Measurements from ENCODE around the gene PATL1. TPM values are rescaled to one million over a fixed set of nuclear protein-coding genes. Genes with fewer than 3 reads are reported as not detected.
"Not testable (repeated sequence)": the region's sequence is repeated elsewhere in the genome, so short reads cannot be mapped to it uniquely, and the experiment has no call there.

The PATL1 gene, protein sequence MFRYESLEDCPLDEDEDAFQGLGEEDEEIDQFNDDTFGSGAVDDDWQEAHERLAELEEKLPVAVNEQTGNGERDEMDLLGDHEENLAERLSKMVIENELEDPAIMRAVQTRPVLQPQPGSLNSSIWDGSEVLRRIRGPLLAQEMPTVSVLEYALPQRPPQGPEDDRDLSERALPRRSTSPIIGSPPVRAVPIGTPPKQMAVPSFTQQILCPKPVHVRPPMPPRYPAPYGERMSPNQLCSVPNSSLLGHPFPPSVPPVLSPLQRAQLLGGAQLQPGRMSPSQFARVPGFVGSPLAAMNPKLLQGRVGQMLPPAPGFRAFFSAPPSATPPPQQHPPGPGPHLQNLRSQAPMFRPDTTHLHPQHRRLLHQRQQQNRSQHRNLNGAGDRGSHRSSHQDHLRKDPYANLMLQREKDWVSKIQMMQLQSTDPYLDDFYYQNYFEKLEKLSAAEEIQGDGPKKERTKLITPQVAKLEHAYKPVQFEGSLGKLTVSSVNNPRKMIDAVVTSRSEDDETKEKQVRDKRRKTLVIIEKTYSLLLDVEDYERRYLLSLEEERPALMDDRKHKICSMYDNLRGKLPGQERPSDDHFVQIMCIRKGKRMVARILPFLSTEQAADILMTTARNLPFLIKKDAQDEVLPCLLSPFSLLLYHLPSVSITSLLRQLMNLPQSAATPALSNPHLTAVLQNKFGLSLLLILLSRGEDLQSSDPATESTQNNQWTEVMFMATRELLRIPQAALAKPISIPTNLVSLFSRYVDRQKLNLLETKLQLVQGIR
- total RNA-seq: 10.9 TPM
- 19.5 TPM for polyA plus RNA-seq

DNA sequence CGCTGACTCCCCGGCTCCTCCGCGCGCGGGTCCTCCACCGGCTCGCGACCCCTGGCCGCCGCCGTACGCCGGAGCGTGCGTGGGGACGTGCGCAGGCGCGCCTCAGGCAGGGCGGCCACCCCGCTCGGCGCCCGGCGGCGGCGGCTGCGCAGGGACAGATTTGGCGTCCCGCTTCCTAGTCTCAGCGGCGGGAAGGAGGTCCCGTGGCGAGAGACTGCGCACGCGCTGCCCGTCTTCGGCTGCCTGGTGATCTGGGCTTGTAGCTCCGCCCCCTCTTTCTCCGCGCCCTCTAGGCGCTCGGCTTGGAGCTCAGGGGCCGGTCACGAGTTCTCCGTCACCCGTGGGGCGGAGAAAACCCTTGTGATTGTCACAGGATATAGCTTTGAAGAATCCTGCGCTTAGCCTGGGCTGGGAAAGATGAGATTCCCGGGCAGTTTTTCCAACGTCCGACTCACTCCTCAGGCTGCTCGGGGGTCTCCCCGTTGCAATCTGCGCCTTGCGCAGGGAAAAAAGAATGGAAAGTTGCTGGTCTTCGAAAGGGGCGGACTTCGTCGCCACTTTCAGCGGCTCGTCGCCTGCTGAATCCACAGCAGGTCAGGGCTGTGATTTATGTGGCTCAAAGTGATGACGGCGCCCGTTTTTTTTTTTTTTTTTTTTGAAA, at the start of gene PATL1:
TSS of gene PATL1 (minus strand) at position 88 of the 661 bp plus-strand sequence. CDS start 142 bp downstream, outside the sequence.
- Histone ChIP-seq H3K4me1 (ENCODE audit: insufficient read depth) (no peaks in the 10 kb centered on the region), H3K27ac (ENCODE audit: low read depth) (peak within 1 kb of the TSS; percentile 98), H3K36me3 (ENCODE audit: insufficient read depth) (no peaks in the 10 kb centered on the region), H3K4me3 (ENCODE audit: low read depth, low read length) (peak within 1 kb of the TSS; percentile 99)
- DNase-seq (ENCODE audit: extremely low spot score): peak; percentile 97
- under 1% methylated on average over 68 of the region's 68 CpGs for WGBS

DNA sequence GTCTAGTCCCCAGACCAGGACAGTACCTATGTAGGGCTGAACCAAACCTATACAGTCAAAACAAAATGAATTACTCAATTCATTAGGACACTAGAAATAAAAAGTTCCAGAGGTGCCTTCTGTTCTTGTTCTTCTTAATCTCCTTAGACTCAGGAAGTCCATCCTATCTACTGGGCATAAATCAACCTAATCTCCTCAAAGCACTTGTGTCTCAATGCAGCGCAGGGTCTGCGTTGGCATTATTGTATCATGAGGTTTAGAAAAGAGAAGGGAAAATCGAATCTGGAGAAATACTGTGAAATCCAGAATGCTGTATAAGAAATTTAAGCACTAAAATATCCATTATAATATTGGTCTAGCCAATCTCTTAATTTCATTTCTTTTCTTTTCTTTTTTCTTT, 47.2 kb upstream of the PATL1 start:
- Histone ChIP-seq H3K4me1 (ENCODE audit: insufficient read depth) (no peaks in the 10 kb centered on the region), H3K27ac (ENCODE audit: low read depth) (no peak overlapping the region), H3K36me3 (ENCODE audit: insufficient read depth) (no peaks in the 10 kb centered on the region), H3K4me3 (ENCODE audit: low read depth, low read length) (no peak overlapping the region)
- WGBS: 27% methylated on average over 3 of the region's 3 CpGs
- DNase-seq (ENCODE audit: extremely low spot score): no peak

DNA sequence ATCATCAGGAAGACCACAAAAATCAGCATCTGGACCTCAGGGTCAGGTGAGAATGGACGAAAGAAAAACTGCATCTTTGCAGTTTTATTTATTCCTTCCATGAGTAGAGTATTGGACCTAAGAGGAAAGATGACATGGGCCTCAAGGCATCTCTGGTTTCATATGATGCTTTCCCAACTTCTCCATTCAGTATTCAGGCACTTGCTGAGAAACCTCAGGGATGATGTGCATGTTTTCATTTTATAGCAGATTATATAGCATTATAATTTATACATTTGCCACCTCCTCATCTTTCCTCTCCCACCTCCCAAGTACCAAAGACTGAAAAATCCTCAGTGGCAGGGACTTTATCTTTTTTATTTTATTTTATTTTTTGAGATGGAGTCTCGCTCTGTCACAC, 44.9 kb upstream of the PATL1 start, which contains the start of gene OR10V1:
TSS of gene OR10V1 (minus strand) at position 101 of the 400 bp plus-strand sequence. CDS start at position 101, 0 bp downstream.
- Histone ChIP-seq H3K4me3 (ENCODE audit: low read depth, low read length) (no peak within 1 kb of the TSS), H3K27ac (ENCODE audit: low read depth) (no peak within 1 kb of the TSS), H3K4me1 (ENCODE audit: insufficient read depth) (no peaks in the 10 kb centered on the region), H3K36me3 (ENCODE audit: insufficient read depth) (no peaks in the 10 kb centered on the region)
- WGBS: 91% methylated on average over 2 of the region's 2 CpGs
- DNase-seq (ENCODE audit: extremely low spot score): no peak

DNA sequence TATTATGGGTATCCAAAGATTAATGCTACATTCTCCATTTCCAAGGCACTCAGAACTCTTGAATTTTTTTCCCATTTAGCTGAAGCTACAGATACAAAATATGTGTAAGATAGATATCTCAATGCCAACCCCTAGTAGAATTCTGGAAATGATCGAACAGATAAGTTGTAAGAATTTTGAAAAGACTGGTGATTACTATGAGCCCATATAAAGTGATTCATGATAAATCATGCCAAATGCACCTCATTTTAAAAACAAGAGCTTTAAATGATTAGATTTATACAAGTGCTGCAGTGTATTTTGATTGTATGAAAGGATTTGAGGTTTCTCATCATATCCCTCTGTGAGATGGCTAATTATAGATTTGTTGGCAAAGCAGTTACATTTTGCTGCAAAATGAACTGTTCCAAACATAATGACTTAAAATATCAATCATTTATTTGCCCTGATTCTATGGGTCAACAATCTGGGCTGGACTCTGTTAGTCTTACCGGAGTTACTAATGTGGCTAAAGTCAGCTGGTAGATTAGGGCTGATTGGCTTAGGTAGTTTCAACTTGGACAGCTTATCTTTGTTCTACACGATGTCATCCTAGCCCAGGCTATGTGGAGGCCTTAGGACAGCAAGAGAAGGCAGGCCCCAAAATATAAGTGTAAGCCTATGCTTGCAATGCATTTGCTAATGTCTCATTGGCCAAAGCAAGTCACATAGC, 41.5 kb upstream of the PATL1 start:
- Histone ChIP-seq H3K27ac (ENCODE audit: low read depth) (no peak overlapping the region), H3K4me3 (ENCODE audit: low read depth, low read length) (no peak overlapping the region), H3K36me3 (ENCODE audit: insufficient read depth) (no peaks in the 10 kb centered on the region), H3K4me1 (ENCODE audit: insufficient read depth) (peaks cover 1% of the 10 kb centered on the region)
- 63% methylated on average over 3 of the region's 3 CpGs for WGBS
- no peak for DNase-seq (ENCODE audit: extremely low spot score)

DNA sequence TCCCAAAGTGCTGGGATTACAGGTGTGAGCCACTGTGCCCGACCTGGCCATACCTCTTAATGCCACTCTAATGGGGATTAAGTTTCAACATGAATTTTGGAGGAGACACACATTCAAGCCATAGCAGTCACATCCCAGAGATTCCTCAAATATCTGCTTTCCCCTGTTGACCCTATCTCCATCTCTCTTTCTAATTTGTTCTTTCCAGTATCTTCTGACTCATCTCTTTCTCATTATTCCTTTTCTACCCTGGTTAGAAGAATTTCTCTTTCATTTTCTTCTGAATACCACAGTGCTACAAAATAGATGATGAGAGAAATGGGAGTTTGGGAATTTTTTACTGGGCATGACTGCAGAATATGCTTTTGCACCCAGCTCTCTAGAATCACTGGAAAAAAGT, 39.7 kb upstream of the PATL1 start:
- H3K4me1 ChIP-seq (ENCODE audit: insufficient read depth): peaks cover 1% of the 10 kb centered on the region
- H3K4me3 ChIP-seq (ENCODE audit: low read depth, low read length): no peak overlapping the region
- 68% methylated on average over 1 of the region's 1 CpG for WGBS
- H3K36me3 ChIP-seq (ENCODE audit: insufficient read depth): no peaks in the 10 kb centered on the region
- H3K27ac ChIP-seq (ENCODE audit: low read depth): no peak overlapping the region
- no peak for DNase-seq (ENCODE audit: extremely low spot score)

DNA sequence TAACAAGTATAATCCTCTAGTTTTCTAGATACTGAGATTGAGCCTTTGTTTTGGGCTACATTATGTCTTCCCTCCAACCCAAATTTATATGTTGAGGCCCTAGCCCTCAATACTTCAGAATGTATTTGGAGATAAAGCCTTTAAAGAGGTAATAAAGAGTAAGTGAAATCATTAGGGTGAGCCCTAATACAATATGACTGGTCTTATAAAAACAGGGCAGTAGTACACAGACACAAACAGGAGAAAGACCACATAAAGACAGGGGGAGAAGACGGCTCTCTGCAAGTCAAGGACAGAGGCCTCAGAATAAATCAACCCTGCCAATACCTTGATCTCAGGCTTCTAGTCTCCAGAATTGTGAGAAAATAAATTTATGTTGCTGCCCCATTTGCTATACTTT, 38.5 kb upstream of the PATL1 start:
- WGBS: 46% methylated on average over 1 of the region's 1 CpG
- peaks cover 1% of the 10 kb centered on the region for H3K4me1 ChIP-seq (ENCODE audit: insufficient read depth)
- no peaks in the 10 kb centered on the region for H3K36me3 ChIP-seq (ENCODE audit: insufficient read depth)

DNA sequence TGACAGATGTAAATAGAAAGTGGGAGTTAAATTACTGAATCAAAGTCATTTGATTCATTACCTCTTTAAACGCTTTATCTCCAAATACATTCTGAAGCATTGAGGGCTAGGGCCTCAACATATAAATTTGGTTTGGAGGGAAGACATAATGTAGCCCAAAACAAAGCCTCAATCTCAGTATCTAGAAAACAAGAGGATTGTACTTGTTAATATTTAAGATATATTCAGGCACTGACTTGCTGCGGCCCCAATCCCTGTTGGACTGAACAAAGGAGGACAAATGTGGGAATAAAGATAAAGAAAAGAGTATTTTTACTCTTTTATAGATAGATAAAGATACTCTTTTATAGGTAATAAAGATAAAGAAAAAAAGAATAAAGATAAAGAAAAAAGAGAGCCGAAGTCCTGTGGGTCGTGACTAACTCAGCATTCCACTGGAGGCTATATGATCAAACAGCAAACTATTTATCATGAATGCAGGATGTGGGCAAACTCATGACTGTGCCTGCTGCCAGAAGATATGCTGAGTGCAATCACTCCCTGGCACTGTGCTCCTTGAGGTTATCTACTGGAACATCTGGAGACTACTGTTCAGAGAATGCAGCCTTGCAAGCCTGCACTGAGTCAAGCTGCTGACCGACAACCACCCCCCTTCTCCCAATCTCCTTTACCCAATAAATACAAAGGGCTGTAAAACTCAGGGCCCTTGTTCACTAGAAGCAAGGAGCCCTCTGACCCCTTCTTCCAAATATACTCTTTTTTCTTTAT, 37.9 kb upstream of the PATL1 start:
- Histone ChIP-seq H3K36me3 (ENCODE audit: insufficient read depth) (no peaks in the 10 kb centered on the region), H3K27ac (ENCODE audit: low read depth) (no peak overlapping the region), H3K4me3 (ENCODE audit: low read depth, low read length) (no peak overlapping the region), H3K4me1 (ENCODE audit: insufficient read depth) (peaks cover 1% of the 10 kb centered on the region)
- 24% methylated on average over 5 of the region's 5 CpGs for WGBS
- no peak for DNase-seq (ENCODE audit: extremely low spot score)

More for the DNA sequence above, 38.5 kb upstream of the PATL1 start:
- H3K27ac ChIP-seq (ENCODE audit: low read depth): no peak overlapping the region
- no peak overlapping the region for H3K4me3 ChIP-seq (ENCODE audit: low read depth, low read length)
- no peak for DNase-seq (ENCODE audit: extremely low spot score)

DNA sequence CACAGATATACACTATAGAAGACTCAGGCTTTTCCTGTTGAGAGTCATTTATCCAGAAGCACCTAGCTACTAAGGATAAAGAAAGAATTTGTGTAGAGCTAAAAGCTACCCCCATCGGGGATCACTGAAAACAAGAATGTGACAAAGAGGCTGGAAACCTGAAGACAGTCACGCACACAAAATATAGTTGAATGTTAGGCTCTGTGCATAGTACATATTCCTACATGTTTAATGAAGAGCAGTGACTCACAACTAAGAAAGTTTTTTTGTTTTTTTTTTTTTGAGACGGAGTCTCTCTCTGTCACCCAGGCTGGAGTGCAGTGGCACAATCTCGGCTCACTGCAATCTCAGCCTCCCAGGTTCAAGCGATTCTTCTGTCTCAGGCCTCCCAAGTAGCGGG, 36.5 kb upstream of the PATL1 start:
- WGBS: 90% methylated on average over 6 of the region's 6 CpGs

DNA sequence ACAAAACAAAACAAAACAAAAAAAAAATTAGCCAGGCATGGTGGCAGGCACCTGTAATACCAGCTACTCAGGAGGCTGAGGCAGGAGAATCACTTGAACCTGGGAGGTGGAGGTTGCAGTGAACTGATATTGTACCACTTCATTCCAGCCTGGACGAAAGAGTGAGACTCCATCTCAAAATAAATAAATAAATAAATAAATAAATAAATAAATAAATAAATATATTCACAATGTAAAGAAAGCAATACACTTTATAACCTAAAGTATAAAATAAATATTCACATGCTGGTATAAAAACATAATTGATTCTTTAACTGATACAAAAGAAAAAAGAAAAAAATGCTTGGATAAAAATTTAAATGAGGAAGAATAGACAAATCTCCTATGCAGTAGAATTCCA, 34.7 kb upstream of the PATL1 start:
- not testable (repeated sequence) for DNase-seq (ENCODE audit: extremely low spot score); H3K4me3 ChIP-seq (ENCODE audit: low read depth, low read length); H3K27ac ChIP-seq (ENCODE audit: low read depth); H3K36me3 ChIP-seq (ENCODE audit: insufficient read depth); H3K4me1 ChIP-seq (ENCODE audit: insufficient read depth)
- WGBS: 93% methylated on average over 1 of the region's 1 CpG

More for the DNA sequence above, 36.5 kb upstream of the PATL1 start:
- peaks cover 1% of the 10 kb centered on the region for H3K4me1 ChIP-seq (ENCODE audit: insufficient read depth)
- H3K27ac ChIP-seq (ENCODE audit: low read depth): no peak overlapping the region
- no peak overlapping the region for H3K4me3 ChIP-seq (ENCODE audit: low read depth, low read length)
- H3K36me3 ChIP-seq (ENCODE audit: insufficient read depth): no peaks in the 10 kb centered on the region
- DNase-seq (ENCODE audit: extremely low spot score): no peak

DNA sequence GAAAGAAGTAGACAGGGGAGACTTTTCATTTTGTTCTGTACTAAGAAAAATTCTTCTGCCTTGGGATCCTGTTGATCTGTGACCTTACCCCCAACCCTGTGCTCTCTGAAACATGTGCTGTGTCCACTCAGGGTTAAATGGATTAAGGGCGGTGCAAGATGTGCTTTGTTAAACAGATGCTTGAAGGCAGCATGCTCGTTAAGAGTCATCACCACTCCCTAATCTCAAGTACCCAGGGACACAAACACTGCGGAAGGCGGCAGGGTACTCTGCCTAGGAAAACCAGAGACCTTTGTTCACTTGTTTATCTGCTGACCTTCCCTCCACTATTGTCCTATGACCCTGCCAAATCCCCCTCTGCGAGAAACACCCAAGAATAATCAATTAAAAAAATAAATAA, 31.3 kb upstream of the PATL1 start:
- not testable (repeated sequence) for H3K4me1 ChIP-seq (ENCODE audit: insufficient read depth)

DNA sequence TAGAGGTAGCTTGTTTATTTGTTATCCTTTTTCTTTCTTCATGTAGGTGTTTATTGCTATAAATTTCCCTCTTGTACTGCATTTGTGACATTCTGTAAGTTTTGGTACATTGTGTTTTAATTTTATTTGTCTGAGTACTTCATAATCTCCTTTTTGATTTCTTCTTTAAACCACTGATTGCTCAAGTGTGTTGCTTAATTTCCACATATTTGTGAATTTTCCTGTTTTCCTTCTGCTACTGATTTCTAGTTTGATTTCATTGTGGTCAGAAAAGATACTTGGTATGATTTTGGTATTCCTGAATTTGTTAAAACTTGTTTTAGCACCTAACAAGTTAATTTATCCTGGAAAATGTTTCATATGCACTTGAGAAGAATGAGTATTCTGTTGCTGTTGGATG, 29.7 kb upstream of the PATL1 start:
- no peaks in the 10 kb centered on the region for H3K36me3 ChIP-seq (ENCODE audit: insufficient read depth)
- no peak for DNase-seq (ENCODE audit: extremely low spot score)
- H3K4me1 ChIP-seq (ENCODE audit: insufficient read depth): no peaks in the 10 kb centered on the region
- H3K4me3 ChIP-seq (ENCODE audit: low read depth, low read length): no peak overlapping the region
- no peak overlapping the region for H3K27ac ChIP-seq (ENCODE audit: low read depth)

More for the DNA sequence above, 31.3 kb upstream of the PATL1 start:
- not testable (repeated sequence) for H3K36me3 ChIP-seq (ENCODE audit: insufficient read depth); H3K27ac ChIP-seq (ENCODE audit: low read depth); DNase-seq (ENCODE audit: extremely low spot score); H3K4me3 ChIP-seq (ENCODE audit: low read depth, low read length)
- 76% methylated on average over 4 of the region's 5 CpGs for WGBS

DNA sequence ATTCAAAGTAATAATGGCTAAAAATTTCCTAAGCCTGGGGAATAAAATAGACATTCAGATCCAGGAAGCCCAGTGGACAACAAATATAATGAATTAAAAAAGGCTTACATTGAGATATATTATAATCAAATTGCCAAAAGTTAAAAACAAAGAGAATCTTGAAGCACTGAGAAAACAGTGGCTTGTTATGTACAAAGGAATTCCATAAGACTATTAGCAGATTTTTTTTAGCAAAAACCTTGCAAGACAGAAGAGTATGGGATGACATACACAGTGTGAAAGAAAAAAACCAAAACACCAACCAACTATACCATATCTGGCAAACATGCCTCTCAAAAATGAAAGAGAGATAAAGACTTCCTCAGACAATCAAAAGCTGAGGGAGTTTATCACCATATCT, 24.1 kb upstream of the PATL1 start:
- H3K27ac ChIP-seq (ENCODE audit: low read depth): no peak overlapping the region
- no peaks in the 10 kb centered on the region for H3K36me3 ChIP-seq (ENCODE audit: insufficient read depth)
- H3K4me1 ChIP-seq (ENCODE audit: insufficient read depth): no peaks in the 10 kb centered on the region
- no peak for DNase-seq (ENCODE audit: extremely low spot score)
- H3K4me3 ChIP-seq (ENCODE audit: low read depth, low read length): no peak overlapping the region

Measured in urinary bladder (tissue), 4 donors.